ENCODE data around the gene KIAA2012. TPM values are rescaled to one million over a fixed set of nuclear protein-coding genes. Genes with fewer than 3 reads are reported as not detected.

The KIAA2012 gene
- not detected for total RNA-seq

GRCh38 chr2:202072737-202073401, at the start of gene KIAA2012:
Gene KIAA2012, plus strand, starts transcription at chr2:202073255. Its CDS starts 373 bp downstream, at chr2:202073628.
- ChIA-PET POLR2A (no interaction called here), CTCF (no interaction called here)

- ChIA-PET POLR2A (no interaction called here), CTCF (no interaction called here)
These were observed 49.2 kb upstream of the KIAA2012 start for GRCh38 chr2:202023904-202024266.

GRCh38 chr2:202024871-202025270, 48.2 kb upstream of the KIAA2012 start:
- CTCF ChIA-PET, result no interaction called here
- POLR2A ChIA-PET, result no interaction called here

GRCh38 chr2:202025816-202026215, 47.2 kb upstream of the KIAA2012 start:
- POLR2A ChIA-PET, result no interaction called here
- CTCF ChIA-PET, result no interaction called here

GRCh38 chr2:202026507-202026906, 46.5 kb upstream of the KIAA2012 start:
- ChIA-PET CTCF (no interaction called here), POLR2A (no interaction called here)

- CTCF ChIA-PET, result no interaction called here
- POLR2A ChIA-PET, result no interaction called here
These were observed 42.4 kb upstream of the KIAA2012 start for GRCh38 chr2:202030691-202031090.

GRCh38 chr2:202031246-202031951, 41.7 kb upstream of the KIAA2012 start:
- CTCF ChIA-PET, result no interaction called here
- POLR2A ChIA-PET, result no interaction called here

GRCh38 chr2:202032846-202033316, 40.2 kb upstream of the KIAA2012 start:
- ChIA-PET CTCF (no interaction called here), POLR2A (no interaction called here)

- ChIA-PET POLR2A (no interaction called here), CTCF (no interaction called here)
These were observed 39.5 kb upstream of the KIAA2012 start, which contains the start of gene FZD7 for GRCh38 chr2:202033317-202034248. Gene FZD7, plus strand, starts transcription at chr2:202033855. Its CDS starts 793 bp downstream, at chr2:202034648.

- CTCF ChIA-PET, result no interaction called here
These were observed 38.6 kb upstream of the KIAA2012 start for GRCh38 chr2:202034249-202035088.

GRCh38 chr2:202035089-202035940, 37.7 kb upstream of the KIAA2012 start:
- ChIA-PET POLR2A (no interaction called here), CTCF (no interaction called here)

More at GRCh38 chr2:202034249-202035088, 38.6 kb upstream of the KIAA2012 start:
- POLR2A ChIA-PET, result no interaction called here

- POLR2A ChIA-PET, result no interaction called here
These were observed 37.1 kb upstream of the KIAA2012 start for GRCh38 chr2:202035941-202036372.

GRCh38 chr2:202036601-202037037, 36.4 kb upstream of the KIAA2012 start:
- CTCF ChIA-PET, result no interaction called here
- POLR2A ChIA-PET, result no interaction called here

More at GRCh38 chr2:202035941-202036372, 37.1 kb upstream of the KIAA2012 start:
- CTCF ChIA-PET, result no interaction called here

- CTCF ChIA-PET, result no interaction called here
- POLR2A ChIA-PET, result no interaction called here
These were observed 36.0 kb upstream of the KIAA2012 start for GRCh38 chr2:202037086-202037485.

GRCh38 chr2:202038471-202039277, 34.4 kb upstream of the KIAA2012 start:
- POLR2A ChIA-PET, result no interaction called here
- CTCF ChIA-PET, result no interaction called here

GRCh38 chr2:202039278-202040078, 33.6 kb upstream of the KIAA2012 start:
- POLR2A ChIA-PET, result no interaction called here
- CTCF ChIA-PET, result no interaction called here

All from activated CD8-positive, alpha-beta memory T cell treated with anti-CD3 and anti-CD28 coated beads for 36 hours (primary cell).